A549 treated with dexamethasone at 1 μM for 4 hours (cell line): ENCODE data around the gene RETREG3. TPM values are rescaled to one million over a fixed set of nuclear protein-coding genes. Genes with fewer than 3 reads are reported as not detected.

Experiments
- total RNA-seq: library from RNA; stranded (reverse); fragments of 200-300 nt; extraction: Qiagen RNA extraction; gene quantifications from 5 replicates; pipeline ENCODE4 v1.2.3, GENCODE V29; 2022

Gene RETREG3, protein sequence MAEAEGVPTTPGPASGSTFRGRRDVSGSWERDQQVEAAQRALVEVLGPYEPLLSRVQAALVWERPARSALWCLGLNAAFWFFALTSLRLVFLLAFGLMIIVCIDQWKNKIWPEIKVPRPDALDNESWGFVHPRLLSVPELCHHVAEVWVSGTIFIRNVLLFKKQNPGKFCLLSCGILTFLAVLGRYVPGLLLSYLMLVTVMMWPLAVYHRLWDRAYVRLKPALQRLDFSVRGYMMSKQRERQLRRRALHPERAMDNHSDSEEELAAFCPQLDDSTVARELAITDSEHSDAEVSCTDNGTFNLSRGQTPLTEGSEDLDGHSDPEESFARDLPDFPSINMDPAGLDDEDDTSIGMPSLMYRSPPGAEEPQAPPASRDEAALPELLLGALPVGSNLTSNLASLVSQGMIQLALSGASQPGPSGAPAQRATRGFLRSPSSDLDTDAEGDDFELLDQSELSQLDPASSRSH
- 24.9 to 32.1 TPM (median 30.6 TPM) in 5 replicates for total RNA-seq

DNA sequence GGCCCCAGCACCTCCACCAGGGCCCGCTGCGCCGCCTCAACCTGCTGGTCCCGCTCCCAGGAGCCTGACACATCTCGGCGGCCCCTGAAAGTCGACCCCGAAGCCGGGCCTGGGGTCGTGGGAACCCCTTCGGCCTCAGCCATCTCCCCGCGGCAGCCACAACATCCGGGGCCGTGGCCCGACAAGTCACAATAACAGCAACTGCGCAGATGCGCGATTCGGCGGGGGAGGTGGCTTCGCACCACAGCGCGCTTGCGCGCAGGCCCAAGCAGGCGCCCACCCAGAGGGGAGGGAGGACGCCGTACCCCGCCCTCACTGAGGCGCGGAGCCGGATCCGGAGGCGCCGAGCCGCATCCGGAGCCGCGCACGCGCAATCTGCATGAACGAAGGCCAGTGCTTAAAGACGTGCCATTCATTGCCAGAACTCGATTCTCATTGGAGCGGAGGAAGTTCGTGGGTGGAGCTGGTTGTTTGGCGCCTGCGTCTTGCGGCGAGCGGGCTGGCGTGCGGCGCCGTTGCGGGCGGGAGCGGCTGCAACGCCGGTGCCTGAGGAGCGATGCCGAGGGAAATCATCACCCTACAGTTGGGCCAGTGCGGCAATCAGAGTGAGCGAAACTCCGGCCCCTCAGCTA, at the start of gene RETREG3, which contains the start of gene TUBG1:
Gene RETREG3 (minus strand): TSS at position 193 of the 632 bp plus-strand sequence. CDS start 50 bp downstream, at position 143.
Gene TUBG1 (plus strand): TSS at position 502 of the 632 bp plus-strand sequence. CDS start 55 bp downstream, at position 557.

DNA sequence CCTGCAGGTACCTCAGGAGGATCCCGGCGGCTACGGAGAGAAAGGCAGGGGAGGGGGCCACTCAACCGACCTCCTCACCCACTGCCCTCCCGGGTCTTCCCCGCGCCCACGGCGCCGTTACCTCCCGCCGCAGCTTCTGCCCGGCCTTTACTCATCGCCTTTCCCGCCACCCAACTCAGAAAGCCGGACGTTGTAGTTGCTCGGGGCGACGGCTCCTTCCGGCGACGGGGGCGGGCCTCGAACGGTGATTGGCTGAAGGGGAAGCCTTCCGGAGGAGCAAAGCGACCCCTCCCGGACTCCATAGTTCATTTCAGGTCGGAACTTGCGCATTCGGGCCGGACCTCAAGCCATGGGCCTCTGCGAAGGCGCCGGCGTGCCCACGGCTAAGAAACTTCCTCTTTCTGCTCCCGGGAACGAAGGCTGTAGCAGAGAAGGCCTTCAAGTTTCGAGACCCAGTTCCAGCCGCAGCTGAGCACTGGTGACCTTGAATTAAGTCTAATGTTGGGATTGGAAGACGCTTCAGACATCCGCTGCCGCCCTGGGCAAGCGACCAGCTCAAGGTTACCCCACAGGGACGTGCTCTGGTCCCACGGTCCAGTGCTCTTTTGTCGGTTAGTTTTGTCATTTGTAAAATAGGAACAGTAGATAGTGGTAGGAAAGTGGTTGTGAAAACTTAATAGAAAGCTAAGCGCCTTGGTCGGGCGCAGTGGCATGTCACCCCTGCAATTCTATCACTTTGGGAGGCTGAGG, 31.5 kb downstream of the RETREG3 start, which contains the start of gene PSMC3IP:
Gene PSMC3IP (minus strand): TSS at position 198 of the 750 bp plus-strand sequence. CDS start 43 bp downstream, at position 155.

DNA sequence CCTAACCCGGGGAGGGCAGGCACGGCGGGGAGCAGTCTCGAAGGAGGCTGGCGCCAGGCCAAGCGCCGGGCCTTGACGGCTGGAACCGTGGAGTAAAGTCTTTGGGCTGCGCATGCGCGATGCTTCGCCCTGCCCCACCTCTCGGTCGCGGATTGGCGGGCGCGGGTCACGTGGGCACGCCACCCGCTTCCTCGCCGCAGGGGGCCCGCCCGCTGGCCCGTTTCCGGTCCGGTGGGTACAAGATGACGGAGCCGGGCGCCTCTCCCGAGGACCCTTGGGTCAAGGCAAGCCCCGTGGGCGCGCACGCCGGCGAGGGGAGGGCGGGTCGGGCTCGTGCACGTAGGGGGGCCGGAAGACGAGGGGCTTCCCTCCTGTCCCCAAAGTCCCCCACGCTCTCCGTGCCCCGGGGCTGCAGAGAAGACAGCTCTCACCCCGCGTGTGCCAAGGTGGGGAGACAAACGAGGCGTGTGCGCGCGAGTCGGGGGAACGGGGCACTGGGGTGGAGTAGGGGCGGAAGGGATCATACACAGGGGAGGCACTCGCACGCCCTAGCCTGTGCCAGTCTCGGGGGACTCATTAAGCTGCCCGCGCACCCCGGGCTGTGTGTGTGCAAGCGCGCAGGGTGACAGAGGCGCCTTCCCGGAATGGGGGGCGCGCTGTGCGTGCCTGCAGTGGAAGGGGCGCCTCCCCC, 42.1 kb downstream of the RETREG3 start, which contains the start of gene MLX:
Gene MLX (plus strand): TSS at position 218 of the 691 bp plus-strand sequence. CDS start 25 bp downstream, at position 243.

DNA sequence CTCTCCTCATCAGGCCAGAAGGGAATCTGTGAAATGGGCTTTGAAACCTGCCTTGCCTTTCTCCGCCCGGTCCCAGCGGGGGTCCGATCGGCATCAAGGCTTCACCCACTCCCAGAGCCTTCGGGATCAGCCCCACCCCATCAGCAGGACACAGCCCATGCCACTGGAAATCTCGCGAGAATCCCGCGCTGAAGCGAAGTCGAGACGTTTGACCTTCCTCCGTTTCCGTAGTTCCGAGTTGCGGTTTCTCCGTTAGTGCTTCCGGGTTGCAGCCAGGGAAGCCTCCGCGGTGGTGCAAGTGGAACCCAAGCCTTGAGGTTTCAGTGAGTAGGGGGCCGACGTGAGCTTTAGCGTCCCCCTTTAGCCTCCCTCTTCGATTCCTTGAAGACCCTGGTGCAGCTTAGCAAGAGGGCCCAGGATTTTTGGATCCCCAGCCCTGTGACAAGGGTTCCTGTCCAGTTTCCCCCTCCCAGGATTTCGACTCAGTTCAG, 47.2 kb downstream of the RETREG3 start, which contains the start of gene COASY:
Gene COASY (plus strand): TSS at position 252 of the 491 bp plus-strand sequence. CDS start 475 bp downstream, outside the sequence.

DNA sequence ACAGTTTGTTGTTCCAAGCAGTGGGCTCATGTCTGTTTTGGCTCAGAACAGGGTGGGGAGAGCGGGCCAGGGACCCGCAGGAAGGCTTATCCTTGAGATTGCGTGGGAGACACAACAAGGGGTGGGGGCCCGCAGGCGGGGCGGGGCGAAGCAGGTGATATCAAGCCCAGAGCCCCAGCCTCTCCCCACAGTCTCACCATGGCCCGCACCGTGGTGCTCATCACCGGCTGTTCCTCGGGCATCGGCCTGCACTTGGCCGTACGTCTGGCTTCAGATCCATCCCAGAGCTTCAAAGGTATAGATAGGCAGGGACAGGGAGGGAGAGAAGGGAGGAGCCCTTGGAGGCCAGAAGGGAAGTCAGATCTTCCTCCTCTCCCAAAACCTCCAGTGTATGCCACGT, 56.4 kb downstream of the RETREG3 start, which contains the start of gene HSD17B1:
Gene HSD17B1 (plus strand): TSS at position 188 of the 400 bp plus-strand sequence. CDS start 11 bp downstream, at position 199.

DNA sequence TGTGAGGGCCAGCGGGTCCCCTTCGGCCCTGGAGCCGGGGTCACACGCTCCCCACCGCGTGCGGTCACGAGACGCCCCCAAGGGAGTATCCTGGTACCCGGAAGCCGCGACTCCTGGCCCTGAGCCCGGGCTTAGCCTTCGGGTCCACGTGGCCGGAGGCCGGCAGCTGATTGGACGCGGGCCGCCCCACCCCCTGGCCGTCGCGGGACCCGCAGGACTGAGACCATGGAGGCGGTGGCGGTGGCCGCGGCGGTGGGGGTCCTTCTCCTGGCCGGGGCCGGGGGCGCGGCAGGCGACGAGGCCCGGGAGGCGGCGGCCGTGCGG, 73.2 kb downstream of the RETREG3 start, which contains the start of gene NAGLU:
Gene NAGLU (plus strand): TSS at position 194 of the 324 bp plus-strand sequence. CDS start 32 bp downstream, at position 226.

Other genes starting within 250 kb of the RETREG3 start
- gene STAT3, start 220.9 kb downstream of the RETREG3 start, total RNA-seq, result 59.7 to 88.6 TPM (median 82.5 TPM) in 5 replicates
- gene CAVIN1, start 186.1 kb downstream of the RETREG3 start, total RNA-seq, result 352 to 454 TPM (median 429 TPM) in 5 replicates
- gene ATP6V0A1, start 150.5 kb downstream of the RETREG3 start, total RNA-seq, result 25.9 to 42.7 TPM (median 40.2 TPM) in 5 replicates
- 28.7 to 43.2 TPM (median 37.9 TPM) in 5 replicates for gene NAGLU, start 73.1 kb downstream of the RETREG3 start, total RNA-seq
- gene HSD17B1, start 56.5 kb downstream of the RETREG3 start, total RNA-seq, result 0.89 to 1.5 TPM (median 1.2 TPM) in 5 replicates
- 96.2 to 121 TPM (median 112 TPM) in 5 replicates for gene COASY, start 47.2 kb downstream of the RETREG3 start, total RNA-seq
- 53.8 to 68.7 TPM (median 66.2 TPM) in 5 replicates for gene MLX, start 42.3 kb downstream of the RETREG3 start, total RNA-seq
- gene PSMC3IP, start 31.6 kb downstream of the RETREG3 start, total RNA-seq, result 29.1 to 33.7 TPM (median 32.2 TPM) in 5 replicates
- gene TUBG1, start 309 bp upstream of the RETREG3 start, total RNA-seq, result 128 to 160 TPM (median 146 TPM) in 5 replicates
- 14.0 to 23.3 TPM (median 20.5 TPM) in 5 replicates for gene TUBG2, start 49.9 kb upstream of the RETREG3 start, total RNA-seq
- 11.5 to 15.9 TPM (median 14.6 TPM) in 5 replicates for gene PLEKHH3, start 67.6 kb upstream of the RETREG3 start, total RNA-seq
- gene CCR10, start 72.5 kb upstream of the RETREG3 start, total RNA-seq, result 0.21 to 0.42 TPM (median 0.34 TPM) in 5 replicates
- 3.8 to 6.0 TPM (median 5.8 TPM) in 5 replicates for gene CNTNAP1, start 73.2 kb upstream of the RETREG3 start, total RNA-seq
- gene EZH1, start 135.7 kb upstream of the RETREG3 start, total RNA-seq, result 9.4 to 12.3 TPM (median 10.0 TPM) in 5 replicates
- gene RAMP2, start 151.9 kb upstream of the RETREG3 start, total RNA-seq, result 0.67 to 1.5 TPM (median 0.77 TPM) in 5 replicates
- gene VPS25, start 164.1 kb upstream of the RETREG3 start, total RNA-seq, result 112 to 135 TPM (median 113 TPM) in 5 replicates
- gene WNK4, start 171.2 kb upstream of the RETREG3 start, total RNA-seq, result 0.50 to 1.7 TPM (median 1.1 TPM) in 5 replicates
- gene COA3, start 189.3 kb upstream of the RETREG3 start, total RNA-seq, result 120 to 129 TPM (median 122 TPM) in 5 replicates
- 0.07 TPM in 1 of 5 replicates, not detected in the others for gene CNTD1, start 189.5 kb upstream of the RETREG3 start, total RNA-seq
- gene BECN1, start 214.9 kb upstream of the RETREG3 start, total RNA-seq, result 82.3 to 107 TPM (median 86.1 TPM) in 5 replicates
- gene PSME3, start 224.0 kb upstream of the RETREG3 start, total RNA-seq, result 236 to 259 TPM (median 252 TPM) in 5 replicates
- gene AOC2, start 235.2 kb upstream of the RETREG3 start, total RNA-seq, result 1.6 to 3.0 TPM (median 2.4 TPM) in 5 replicates
- 0.86 to 2.0 TPM (median 1.1 TPM) in 5 replicates for gene AOC3, start 241.8 kb upstream of the RETREG3 start, total RNA-seq